DOHH2 (cell line): ENCODE measurements around the gene PRKN.

Experiments used
- CTCF ChIP-seq: fragments of 200-600 bp; sonication (generic); IDR thresholded peaks from one replicate; pipeline ENCODE4 v1.5.1; 2014; ENCODE audit warnings: antibody characterized with exemption, mild to moderate bottlenecking, low read depth, low read length; ENCODE audit not compliant: poor library complexity, severe bottlenecking
- EZH2phosphoT487 ChIP-seq: fragments of 200-600 bp; sonication (generic); IDR thresholded peaks from 2 replicates; pipeline ENCODE4 v1.6.1; 2017; ENCODE audit warnings: borderline replicate concordance, mild to moderate bottlenecking, antibody characterized with exemption, low read length, moderate library complexity, mixed read lengths

DNA sequence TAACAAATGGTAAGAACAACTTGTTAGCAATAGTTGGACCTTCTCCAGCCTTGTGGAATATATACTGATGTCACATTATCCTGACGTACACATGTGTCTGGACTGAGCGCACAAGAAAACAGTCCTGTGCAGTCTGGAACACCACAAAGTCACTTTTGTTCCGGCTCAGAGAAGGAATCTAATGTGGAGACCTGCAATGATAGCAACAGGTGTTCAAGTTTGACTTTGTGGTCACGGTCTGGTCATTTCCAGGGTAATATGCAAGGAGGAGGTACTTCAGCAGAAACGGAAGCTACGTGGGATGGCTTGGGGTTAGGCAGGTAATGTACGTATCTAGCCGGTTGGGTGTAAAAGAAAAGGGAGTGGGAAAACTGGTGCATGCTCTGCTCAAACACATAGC is 766.5 kb downstream of the PRKN start:
- TF ChIP-seq CTCF (no peak), EZH2phosphoT487 (no peak)
